Measurements from ENCODE around the gene CRYBA2. TPM values are rescaled to one million over a fixed set of nuclear protein-coding genes. Genes with fewer than 3 reads are reported as not detected.
A peak's percentile ranks its signal among the peaks of the same experiment; 100 is the strongest.

The CRYBA2 gene
- total RNA-seq, 1 donor: not detected

DNA sequence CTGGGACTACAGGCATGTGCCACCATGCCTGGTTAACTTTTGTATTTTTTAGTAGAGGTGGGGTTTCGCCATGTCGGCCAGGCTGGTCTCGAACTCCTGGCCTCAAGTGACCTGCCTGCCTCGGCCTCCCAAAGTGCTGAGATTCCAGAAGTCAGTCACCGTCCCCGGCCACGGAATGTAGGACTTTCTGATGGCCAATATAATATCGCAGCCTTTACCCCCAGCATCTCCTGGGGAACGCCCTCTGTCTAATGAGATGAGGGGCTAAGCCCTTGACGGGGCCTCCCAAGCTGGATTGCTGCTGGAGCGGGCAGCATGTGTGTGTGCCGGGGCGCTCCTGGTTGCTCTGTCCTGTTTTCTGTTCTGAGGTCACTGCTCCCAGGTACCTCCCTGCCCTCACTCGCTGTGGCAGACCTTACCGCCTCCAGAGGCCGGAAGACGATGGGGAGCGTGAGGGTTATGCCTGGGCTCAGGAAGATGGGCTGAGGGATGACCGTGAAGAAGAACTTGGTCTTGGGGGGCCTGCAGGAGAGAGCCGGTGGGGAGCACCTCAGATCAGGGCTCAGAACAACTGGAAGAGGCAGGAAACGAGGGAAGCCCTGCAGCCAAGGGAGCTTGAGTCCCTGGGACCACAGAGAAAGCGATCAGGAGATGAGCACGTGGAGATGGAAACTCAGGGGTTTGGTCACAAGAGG is 39.0 kb upstream of the CRYBA2 start:
- no peak for TF ChIP-seq CTCF (IDR thresholded peaks at IDR 0.05; ENCODE audit: extremely low read depth, low read depth, low read length)
- H4K20me1 ChIP-seq (ENCODE audit: insufficient read depth, low read length): peaks cover 3% of the 10 kb centered on the region
- no peak overlapping the region for H3K27ac ChIP-seq (ENCODE audit: low read depth, low read length)
- no peaks in the 10 kb centered on the region for H3K9me3 ChIP-seq (ENCODE audit: low read depth, low read length)
- H3K4me3 ChIP-seq (ENCODE audit: insufficient read depth, low read length): no peak overlapping the region
- H3K36me3 ChIP-seq (ENCODE audit: insufficient read depth, low read length): no peaks in the 10 kb centered on the region
- no peaks in the 10 kb centered on the region for H3K4me1 ChIP-seq (ENCODE audit: insufficient read depth, low read length)
- H2AFZ ChIP-seq (ENCODE audit: low read length): no peak overlapping the region
- H3K27me3 ChIP-seq (ENCODE audit: insufficient read depth, low read length): peaks cover 35% of the 10 kb centered on the region
- H3K4me2 ChIP-seq (ENCODE audit: insufficient read depth, low read length): no peak overlapping the region
- H3K79me2 ChIP-seq (ENCODE audit: insufficient read depth, low read length): no peaks in the 10 kb centered on the region
- DNase-seq (ENCODE audit: insufficient read length, low spot score, missing footprints): no peak

- peak; percentile 31 for DNase-seq (ENCODE audit: insufficient read length, low spot score, missing footprints)
- Histone ChIP-seq H2AFZ (ENCODE audit: low read length) (no peak overlapping the region), H3K27ac (ENCODE audit: low read depth, low read length) (no peak overlapping the region), H3K27me3 (ENCODE audit: insufficient read depth, low read length) (peaks cover 34% of the 10 kb centered on the region), H3K79me2 (ENCODE audit: insufficient read depth, low read length) (no peaks in the 10 kb centered on the region), H3K4me2 (ENCODE audit: insufficient read depth, low read length) (no peak overlapping the region), H3K36me3 (ENCODE audit: insufficient read depth, low read length) (no peaks in the 10 kb centered on the region), H3K9me3 (ENCODE audit: low read depth, low read length) (no peaks in the 10 kb centered on the region), H3K4me1 (ENCODE audit: insufficient read depth, low read length) (no peaks in the 10 kb centered on the region), H3K4me3 (ENCODE audit: insufficient read depth, low read length) (no peak overlapping the region), H4K20me1 (ENCODE audit: insufficient read depth, low read length) (peaks cover 3% of the 10 kb centered on the region)
- no peak for TF ChIP-seq CTCF (IDR thresholded peaks at IDR 0.05; ENCODE audit: extremely low read depth, low read depth, low read length)
These were observed 38.0 kb upstream of the CRYBA2 start for GRCh38 chr2:219031005-219031738.

- H3K4me1 ChIP-seq (ENCODE audit: insufficient read depth, low read length): no peaks in the 10 kb centered on the region
- no peak overlapping the region for H2AFZ ChIP-seq (ENCODE audit: low read length)
- H3K4me3 ChIP-seq (ENCODE audit: insufficient read depth, low read length): no peak overlapping the region
- peaks cover 3% of the 10 kb centered on the region for H4K20me1 ChIP-seq (ENCODE audit: insufficient read depth, low read length)
- H3K79me2 ChIP-seq (ENCODE audit: insufficient read depth, low read length): no peaks in the 10 kb centered on the region
- no peak for TF ChIP-seq CTCF (IDR thresholded peaks at IDR 0.05; ENCODE audit: extremely low read depth, low read depth, low read length)
- peak; percentile 10 for DNase-seq (ENCODE audit: insufficient read length, low spot score, missing footprints)
- H3K4me2 ChIP-seq (ENCODE audit: insufficient read depth, low read length): no peak overlapping the region
- H3K9me3 ChIP-seq (ENCODE audit: low read depth, low read length): no peaks in the 10 kb centered on the region
- H3K27ac ChIP-seq (ENCODE audit: low read depth, low read length): no peak overlapping the region
- H3K27me3 ChIP-seq (ENCODE audit: insufficient read depth, low read length): peaks cover 26% of the 10 kb centered on the region
- no peaks in the 10 kb centered on the region for H3K36me3 ChIP-seq (ENCODE audit: insufficient read depth, low read length)
These were observed 37.1 kb upstream of the CRYBA2 start for GRCh38 chr2:219030177-219030940.

DNA sequence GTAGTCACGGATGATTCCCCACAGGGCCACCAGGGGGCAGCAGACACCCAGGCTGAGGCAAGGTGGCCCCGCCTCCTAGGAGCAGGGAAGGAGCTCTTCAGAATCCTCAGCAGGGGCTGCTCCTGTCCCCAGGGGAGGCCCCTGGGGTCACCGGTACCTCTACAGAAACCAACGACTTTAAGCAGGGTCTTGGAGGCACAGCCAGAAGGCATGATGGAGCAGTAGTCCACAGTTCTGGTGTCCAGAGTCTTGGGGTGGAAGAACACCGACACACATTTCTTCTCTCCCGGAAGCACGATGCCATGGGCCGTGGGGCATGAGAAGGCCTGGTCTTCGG is 36.6 kb upstream of the CRYBA2 start:
- Histone ChIP-seq H3K79me2 (ENCODE audit: insufficient read depth, low read length) (no peaks in the 10 kb centered on the region), H3K27me3 (ENCODE audit: insufficient read depth, low read length) (peaks cover 25% of the 10 kb centered on the region), H2AFZ (ENCODE audit: low read length) (no peak overlapping the region), H3K4me2 (ENCODE audit: insufficient read depth, low read length) (no peak overlapping the region), H3K9me3 (ENCODE audit: low read depth, low read length) (no peaks in the 10 kb centered on the region), H3K4me1 (ENCODE audit: insufficient read depth, low read length) (no peaks in the 10 kb centered on the region), H4K20me1 (ENCODE audit: insufficient read depth, low read length) (peaks cover 3% of the 10 kb centered on the region), H3K27ac (ENCODE audit: low read depth, low read length) (no peak overlapping the region), H3K36me3 (ENCODE audit: insufficient read depth, low read length) (no peaks in the 10 kb centered on the region), H3K4me3 (ENCODE audit: insufficient read depth, low read length) (no peak overlapping the region)
- peak; percentile 94 for TF ChIP-seq CTCF (IDR thresholded peaks at IDR 0.05; ENCODE audit: extremely low read depth, low read depth, low read length)
- DNase-seq (ENCODE audit: insufficient read length, low spot score, missing footprints): peak; percentile 97
